NB4 (cell line): ENCODE results near the gene KRT75.

Experiments
- DNase-seq: peaks from one replicate; pipeline ENCODE4 v3.0.0; 2010; ENCODE audit warnings: low read depth
- H3K4me3 ChIP-seq: one replicate; pipeline ENCODE4 v1.5.1; 2011; ENCODE audit warnings: mild to moderate bottlenecking, low read depth, low read length, moderate library complexity
- MYC ChIP-seq: IDR thresholded peaks from 2 replicates; pipeline ENCODE4 v1.6.1; 2011; ENCODE audit warnings: low read depth, low read length
- POLR2A ChIP-seq: IDR thresholded peaks from 2 replicates; pipeline ENCODE4 v1.6.1; 2011; ENCODE audit warnings: mild to moderate bottlenecking; ENCODE audit not compliant: insufficient read length; ENCODE audit errors: extremely low read depth
- TF ChIP-seq, protein P1 (sequence below): IDR thresholded peaks from one replicate; pipeline ENCODE4 v1.5.1; 2012; ENCODE audit warnings: low read depth, low read length
- TF ChIP-seq, protein P2 (sequence below): IDR thresholded peaks from 2 replicates; pipeline ENCODE4 v1.6.1; 2011; ENCODE audit warnings: low read depth, low read length

KRT75 gene

DNA sequence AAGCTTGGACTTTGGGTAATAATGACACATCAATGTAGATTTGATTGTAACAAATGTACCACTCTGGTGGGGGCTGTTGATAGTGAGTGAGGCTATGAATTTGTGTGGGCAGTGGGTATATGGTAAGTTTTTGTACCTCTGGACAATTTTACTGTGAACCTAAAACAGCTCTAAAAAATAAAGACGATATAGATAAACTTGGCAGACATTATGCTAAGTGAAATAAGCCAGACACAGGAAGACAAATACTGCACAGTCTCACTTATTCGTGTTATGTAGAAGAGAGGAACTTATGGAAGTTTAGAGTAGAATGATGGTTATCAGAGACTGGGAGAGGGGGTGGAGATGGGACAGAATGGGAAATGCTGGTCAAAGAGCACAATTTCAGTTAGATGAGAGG lies 30.7 kb upstream of the KRT75 start:
- no peak for DNase-seq
- TF ChIP-seq, protein P1, sequence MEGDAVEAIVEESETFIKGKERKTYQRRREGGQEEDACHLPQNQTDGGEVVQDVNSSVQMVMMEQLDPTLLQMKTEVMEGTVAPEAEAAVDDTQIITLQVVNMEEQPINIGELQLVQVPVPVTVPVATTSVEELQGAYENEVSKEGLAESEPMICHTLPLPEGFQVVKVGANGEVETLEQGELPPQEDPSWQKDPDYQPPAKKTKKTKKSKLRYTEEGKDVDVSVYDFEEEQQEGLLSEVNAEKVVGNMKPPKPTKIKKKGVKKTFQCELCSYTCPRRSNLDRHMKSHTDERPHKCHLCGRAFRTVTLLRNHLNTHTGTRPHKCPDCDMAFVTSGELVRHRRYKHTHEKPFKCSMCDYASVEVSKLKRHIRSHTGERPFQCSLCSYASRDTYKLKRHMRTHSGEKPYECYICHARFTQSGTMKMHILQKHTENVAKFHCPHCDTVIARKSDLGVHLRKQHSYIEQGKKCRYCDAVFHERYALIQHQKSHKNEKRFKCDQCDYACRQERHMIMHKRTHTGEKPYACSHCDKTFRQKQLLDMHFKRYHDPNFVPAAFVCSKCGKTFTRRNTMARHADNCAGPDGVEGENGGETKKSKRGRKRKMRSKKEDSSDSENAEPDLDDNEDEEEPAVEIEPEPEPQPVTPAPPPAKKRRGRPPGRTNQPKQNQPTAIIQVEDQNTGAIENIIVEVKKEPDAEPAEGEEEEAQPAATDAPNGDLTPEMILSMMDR = no peak
- TF ChIP-seq MYC (no peak), POLR2A (no peak)
- TF ChIP-seq, protein P2, sequence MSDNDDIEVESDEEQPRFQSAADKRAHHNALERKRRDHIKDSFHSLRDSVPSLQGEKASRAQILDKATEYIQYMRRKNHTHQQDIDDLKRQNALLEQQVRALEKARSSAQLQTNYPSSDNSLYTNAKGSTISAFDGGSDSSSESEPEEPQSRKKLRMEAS = no peak
- H3K4me3 ChIP-seq = no peak overlapping the region

DNA sequence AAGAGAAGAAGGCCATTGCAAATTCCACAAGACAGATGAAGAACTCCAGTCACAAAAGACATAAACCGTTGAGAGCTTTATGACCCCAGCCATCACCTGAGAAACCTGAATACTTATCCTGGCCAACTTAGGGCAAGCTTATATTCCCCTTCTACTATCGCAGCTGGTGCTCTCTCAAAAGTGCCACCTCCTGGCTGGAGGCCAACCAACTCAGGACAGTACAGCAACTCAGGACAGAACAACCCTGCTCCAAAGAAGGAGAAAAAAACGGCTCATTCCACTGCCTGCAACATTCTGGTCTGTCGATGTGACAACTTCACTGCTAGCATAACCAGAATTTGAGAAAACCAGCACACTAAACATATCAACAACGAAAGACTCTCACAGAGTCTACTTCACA lies 27.5 kb upstream of the KRT75 start:
- no peak for DNase-seq
- H3K4me3 ChIP-seq = no peak overlapping the region
- TF ChIP-seq POLR2A (no peak), MYC (no peak)
- TF ChIP-seq, protein P1 = no peak

DNA sequence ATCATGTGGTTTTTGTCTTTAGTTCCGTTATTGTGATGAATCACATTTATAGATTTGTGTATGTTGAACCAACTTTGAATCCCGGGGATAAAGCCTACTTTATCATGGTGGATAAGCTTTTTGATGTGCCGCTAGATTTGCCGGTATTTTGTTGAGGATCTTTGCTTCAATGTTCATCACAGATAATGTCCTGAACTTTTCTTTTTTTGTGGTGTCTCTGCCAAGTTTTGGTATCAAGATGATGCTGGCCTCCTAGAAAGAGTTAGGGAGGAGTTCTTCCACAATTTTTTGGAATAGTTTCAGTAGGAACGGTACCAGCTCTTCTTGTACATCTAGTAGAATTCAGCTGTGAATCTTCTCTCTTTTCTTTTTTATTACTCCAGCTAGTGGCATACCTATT lies 24.7 kb upstream of the KRT75 start:
- no peak overlapping the region for H3K4me3 ChIP-seq
- TF ChIP-seq, protein P1 = no peak
- TF ChIP-seq MYC (no peak), POLR2A (no peak)
- TF ChIP-seq, protein P2 = no peak
- no peak for DNase-seq

DNA sequence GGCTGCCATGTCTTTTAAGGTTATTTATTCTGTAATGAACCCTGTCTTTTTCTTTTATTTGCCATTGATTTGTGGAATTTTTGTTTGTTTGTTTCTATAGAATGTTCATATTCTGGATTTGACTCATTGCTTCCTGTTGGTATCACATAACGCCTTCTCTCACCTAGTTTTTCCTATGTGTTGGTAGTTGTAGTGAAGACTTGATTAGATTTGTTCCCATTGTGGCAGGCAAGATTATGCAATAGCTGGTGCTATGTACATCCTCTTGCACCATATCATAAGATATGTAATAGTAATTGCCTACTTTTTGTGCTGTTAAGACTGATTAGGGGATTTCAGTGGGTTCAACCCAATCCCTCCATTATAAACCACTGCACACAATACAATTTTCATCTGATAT lies 21.6 kb upstream of the KRT75 start:
- no peak overlapping the region for H3K4me3 ChIP-seq
- TF ChIP-seq, protein P1 = no peak
- TF ChIP-seq POLR2A (no peak), MYC (no peak)
- TF ChIP-seq, protein P2 = no peak
- peak; percentile 29 for DNase-seq

DNA sequence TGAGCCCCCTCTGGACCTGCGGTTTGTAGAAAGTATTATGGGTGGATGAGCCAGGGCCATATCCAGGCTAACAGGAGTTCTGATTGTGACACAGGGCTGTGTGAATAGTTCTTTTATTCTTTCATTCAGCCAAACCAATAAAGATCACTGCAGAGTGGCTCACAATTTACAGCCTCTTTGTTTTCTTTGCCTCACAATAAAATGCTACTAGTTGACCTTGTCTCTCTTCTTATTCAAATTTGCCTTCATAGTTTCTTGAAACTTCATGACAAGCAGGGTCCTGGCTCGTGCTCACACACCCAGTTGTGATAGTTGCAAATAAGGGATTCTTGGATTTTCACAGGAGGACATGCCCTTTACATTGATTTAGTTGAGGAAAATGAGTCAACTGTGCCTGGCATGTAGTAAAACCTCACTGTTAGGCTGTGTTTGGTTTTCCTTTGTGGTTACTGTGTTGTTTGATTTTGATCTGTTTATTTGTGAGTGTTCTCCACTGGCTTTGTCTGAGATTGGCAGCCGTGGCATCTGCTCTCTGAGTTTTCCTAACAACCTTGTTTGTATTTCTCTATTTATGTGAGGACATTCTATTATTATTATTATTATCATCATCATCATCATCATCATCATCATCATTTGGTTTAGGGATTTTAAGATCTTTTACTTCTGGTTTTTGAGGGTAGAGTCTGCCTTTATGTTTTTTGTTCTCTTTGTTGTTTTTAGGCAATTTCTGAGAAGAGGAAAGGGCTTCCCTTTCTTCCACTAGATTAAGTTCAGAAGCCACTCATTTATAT lies 20.4 kb upstream of the KRT75 start:
- TF ChIP-seq, protein P2 = no peak
- TF ChIP-seq MYC = no peak
- TF ChIP-seq POLR2A = no peak
- TF ChIP-seq, protein P1 = no peak
- no peak for DNase-seq
- no peak overlapping the region for H3K4me3 ChIP-seq
